ENCODE measurements around the gene CYTH3. TPM values are rescaled to one million over a fixed set of nuclear protein-coding genes. Genes with fewer than 3 reads are reported as not detected.

Gene CYTH3
- total RNA-seq, 1 experiment from 2014 or later: 16.7 TPM

DNA sequence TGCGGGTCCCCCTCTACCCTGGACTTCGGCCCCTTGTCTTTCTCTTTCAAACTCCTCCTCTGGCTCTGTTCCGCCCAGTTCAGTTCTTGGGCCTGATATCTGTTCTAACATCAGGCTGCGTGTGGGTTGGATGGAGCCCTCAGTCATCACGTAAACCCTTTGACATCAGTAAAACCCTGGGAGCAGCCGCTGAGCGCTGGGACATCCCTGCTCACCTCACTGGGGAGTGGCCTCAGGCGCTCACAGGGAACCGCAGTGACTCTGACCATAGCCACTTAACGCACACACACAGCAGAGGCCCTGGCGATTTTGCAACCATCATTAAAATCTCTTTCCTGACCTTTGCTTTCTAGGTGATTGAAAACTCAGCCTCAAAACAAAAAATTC is 113.3 kb downstream of the CYTH3 start:
- Histone ChIP-seq H3K4me1 (ENCODE audit: control insufficient read depth in 1 of 2, insufficient read depth in 2 of 2, low read length in 2 of 2) (no peaks in the 10 kb centered on the region), H3K79me2 (ENCODE audit: insufficient read depth, low read length) (no peaks in the 10 kb centered on the region), H2AFZ (ENCODE audit: low read depth, low read length, poor library complexity, severe bottlenecking) (no peak overlapping the region), H3K4me2 (ENCODE audit: low read length) (no peak overlapping the region), H3K9ac (ENCODE audit: low read length) (no peak overlapping the region), H3K9me2 (ENCODE audit: insufficient read depth) (no peaks in the 10 kb centered on the region), H3K27me3 (ENCODE audit: insufficient read depth, low read length) (no peaks in the 10 kb centered on the region), H4K20me1 (ENCODE audit: insufficient read depth) (no peaks in the 10 kb centered on the region), H3K27ac (ENCODE audit: low read depth, low read length) (no peak overlapping the region), H3K4me3 (replicated peaks in 1 of 2; ENCODE audit: low read depth in 1 of 2, low read length in 2 of 2) (no peak overlapping the region), H3K36me3 (ENCODE audit: control insufficient read depth in 1 of 2, insufficient read depth in 2 of 2, low read length in 2 of 2) (peaks cover 19 to 23% of the 10 kb centered on the region in 2 experiments; a peak in 3 of 4 replicates), H3K9me3 (ENCODE audit: control insufficient read depth in 1 of 2, insufficient read depth in 1 of 2, low read depth in 1 of 2, low read length in 2 of 2) (no peaks in the 10 kb centered on the region)
- POLR2A ChIA-PET: no interaction called here
- RAD21 ChIA-PET (ENCODE audit: low non-redundant PET in 1 of 2, low total read pairs in 2 of 2, uncharacterized antibody in 2 of 2, unreplicated experiment in 2 of 2): no interaction called here
- DNase-seq (ENCODE audit: low read depth, low spot score) (no peak), ATAC-seq (no peak)
- CTCF ChIA-PET: no interaction called here
- intact Hi-C loops (cut with micrococcal nuclease): no loop called here
- no TSS peak for BruUV-seq (replicated peaks)
- TF ChIP-seq REST (IDR thresholded peaks at IDR 0.05; ENCODE audit: low read depth): no peak
- TF ChIP-seq, protein P1, sequence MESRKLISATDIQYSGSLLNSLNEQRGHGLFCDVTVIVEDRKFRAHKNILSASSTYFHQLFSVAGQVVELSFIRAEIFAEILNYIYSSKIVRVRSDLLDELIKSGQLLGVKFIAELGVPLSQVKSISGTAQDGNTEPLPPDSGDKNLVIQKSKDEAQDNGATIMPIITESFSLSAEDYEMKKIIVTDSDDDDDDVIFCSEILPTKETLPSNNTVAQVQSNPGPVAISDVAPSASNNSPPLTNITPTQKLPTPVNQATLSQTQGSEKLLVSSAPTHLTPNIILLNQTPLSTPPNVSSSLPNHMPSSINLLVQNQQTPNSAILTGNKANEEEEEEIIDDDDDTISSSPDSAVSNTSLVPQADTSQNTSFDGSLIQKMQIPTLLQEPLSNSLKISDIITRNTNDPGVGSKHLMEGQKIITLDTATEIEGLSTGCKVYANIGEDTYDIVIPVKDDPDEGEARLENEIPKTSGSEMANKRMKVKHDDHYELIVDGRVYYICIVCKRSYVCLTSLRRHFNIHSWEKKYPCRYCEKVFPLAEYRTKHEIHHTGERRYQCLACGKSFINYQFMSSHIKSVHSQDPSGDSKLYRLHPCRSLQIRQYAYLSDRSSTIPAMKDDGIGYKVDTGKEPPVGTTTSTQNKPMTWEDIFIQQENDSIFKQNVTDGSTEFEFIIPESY (IDR thresholded peaks at IDR 0.05; ENCODE audit: extremely low read depth, insufficient replicate concordance, low read length): no peak
- no peak for TF ChIP-seq CEBPB (IDR thresholded peaks at IDR 0.05; ENCODE audit: low read depth)
- TF ChIP-seq ZNF274 (IDR thresholded peaks at IDR 0.05; ENCODE audit: low read depth, low read length): no peak
- no peak for TF ChIP-seq RAD21 (IDR thresholded peaks at IDR 0.05; ENCODE audit: low read depth)
- TF ChIP-seq, protein P2, sequence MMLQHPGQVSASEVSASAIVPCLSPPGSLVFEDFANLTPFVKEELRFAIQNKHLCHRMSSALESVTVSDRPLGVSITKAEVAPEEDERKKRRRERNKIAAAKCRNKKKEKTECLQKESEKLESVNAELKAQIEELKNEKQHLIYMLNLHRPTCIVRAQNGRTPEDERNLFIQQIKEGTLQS (IDR thresholded peaks at IDR 0.05): no peak
- TF ChIP-seq, protein P3, sequence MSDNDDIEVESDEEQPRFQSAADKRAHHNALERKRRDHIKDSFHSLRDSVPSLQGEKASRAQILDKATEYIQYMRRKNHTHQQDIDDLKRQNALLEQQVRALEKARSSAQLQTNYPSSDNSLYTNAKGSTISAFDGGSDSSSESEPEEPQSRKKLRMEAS (IDR thresholded peaks at IDR 0.05): no peak
- TF ChIP-seq TCF7L2 (IDR thresholded peaks at IDR 0.05; ENCODE audit: borderline replicate concordance, extremely low read depth, insufficient read depth, insufficient read length): no peak
- no peak for TF ChIP-seq CBX3 (IDR thresholded peaks at IDR 0.05; ENCODE audit: low read depth)
- TF ChIP-seq POLR2AphosphoS5 (IDR thresholded peaks at IDR 0.05; ENCODE audit: low read depth, low read length): no peak
- TF ChIP-seq EZH2 (IDR thresholded peaks at IDR 0.05): no peak
